ENCODE results near the gene GAPDH. TPM values are rescaled to one million over a fixed set of nuclear protein-coding genes. Genes with fewer than 3 reads are reported as not detected.

GAPDH gene
- polyA plus RNA-seq, 4 donors, result 1,811 to 2,323 (median 1,879) TPM

Other genes starting within 250 kb of the GAPDH start
- gene PLEKHG6, start 223.8 kb upstream of the GAPDH start, polyA plus RNA-seq (ENCODE audit: insufficient read length in 4 of 4), result 1 to 10 TPM; 2.3 to 6.2 (median 4.0) TPM
- 100 to 1,000 TPM; 103 to 118 (median 108) TPM for gene TNFRSF1A, start 192.4 kb upstream of the GAPDH start, polyA plus RNA-seq (ENCODE audit: insufficient read length in 4 of 4)
- 10 to 100 TPM; 67.9 to 79.4 (median 70.4) TPM for gene SCNN1A, start 159.0 kb upstream of the GAPDH start, polyA plus RNA-seq (ENCODE audit: insufficient read length in 4 of 4)
- gene LTBR, start 150.4 kb upstream of the GAPDH start, polyA plus RNA-seq (ENCODE audit: insufficient read length in 4 of 4), result 10 to 100 TPM; 60.4 to 64.9 (median 61.6) TPM
- gene CD27, start 89.6 kb upstream of the GAPDH start, polyA plus RNA-seq (ENCODE audit: insufficient read length in 4 of 4), result 1 to 10 TPM in 2 of 4 donors, under 1 TPM in 2; 0.62 to 1.3 (median 1.00) TPM
- gene TAPBPL, start 82.5 kb upstream of the GAPDH start, polyA plus RNA-seq (ENCODE audit: insufficient read length in 4 of 4), result 10 to 100 TPM; 16.1 to 19.8 (median 18.7) TPM
- 10 to 100 TPM in 2 of 4 donors, 1 to 10 TPM in 2; 8.0 to 11.6 (median 10.1) TPM for gene VAMP1, start 63.8 kb upstream of the GAPDH start, polyA plus RNA-seq (ENCODE audit: insufficient read length in 4 of 4)
- gene MRPL51, start 41.3 kb upstream of the GAPDH start, polyA plus RNA-seq (ENCODE audit: insufficient read length in 4 of 4), result 100 to 1,000 TPM; 179 to 191 (median 185) TPM
- gene NCAPD2, start 40.4 kb upstream of the GAPDH start, polyA plus RNA-seq (ENCODE audit: insufficient read length in 4 of 4), result 10 to 100 TPM; 57.5 to 62.5 (median 59.9) TPM
- gene IFFO1, start 21.5 kb downstream of the GAPDH start, polyA plus RNA-seq (ENCODE audit: insufficient read length in 4 of 4), result 10 to 100 TPM; 12.1 to 16.5 (median 14.0) TPM
- 10 to 100 TPM; 22.8 to 26.9 (median 23.9) TPM for gene NOP2, start 33.8 kb downstream of the GAPDH start, polyA plus RNA-seq (ENCODE audit: insufficient read length in 4 of 4)
- 100 to 1,000 TPM; 267 to 304 (median 280) TPM for gene CHD4, start 72.9 kb downstream of the GAPDH start, polyA plus RNA-seq (ENCODE audit: insufficient read length in 4 of 4)
- gene LPAR5, start 101.4 kb downstream of the GAPDH start, polyA plus RNA-seq (ENCODE audit: insufficient read length in 4 of 4), result 1 to 10 TPM; 1.0 to 1.8 (median 1.4) TPM
- 1 to 10 TPM; 4.2 to 6.9 (median 5.6) TPM for gene ACRBP, start 112.9 kb downstream of the GAPDH start, polyA plus RNA-seq (ENCODE audit: insufficient read length in 4 of 4)
- gene ING4, start 128.6 kb downstream of the GAPDH start, polyA plus RNA-seq (ENCODE audit: insufficient read length in 4 of 4), result 100 to 1,000 TPM; 117 to 136 (median 120) TPM
- 10 to 100 TPM; 75.9 to 87.8 (median 84.9) TPM for gene ZNF384, start 154.9 kb downstream of the GAPDH start, polyA plus RNA-seq (ENCODE audit: insufficient read length in 4 of 4)
- 10 to 100 TPM; 11.2 to 16.7 (median 11.3) TPM for gene PIANP, start 166.3 kb downstream of the GAPDH start, polyA plus RNA-seq (ENCODE audit: insufficient read length in 4 of 4)
- 10 to 100 TPM; 66.4 to 74.5 (median 69.6) TPM for gene COPS7A, start 189.5 kb downstream of the GAPDH start, polyA plus RNA-seq (ENCODE audit: insufficient read length in 4 of 4)
- 100 to 1,000 TPM; 205 to 257 (median 211) TPM for gene MLF2, start 218.6 kb downstream of the GAPDH start, polyA plus RNA-seq (ENCODE audit: insufficient read length in 4 of 4)
- gene PTMS, start 231.8 kb downstream of the GAPDH start, polyA plus RNA-seq (ENCODE audit: insufficient read length in 4 of 4), result 100 to 1,000 TPM; 540 to 611 (median 577) TPM
- gene LAG3, start 238.0 kb downstream of the GAPDH start, polyA plus RNA-seq (ENCODE audit: insufficient read length in 4 of 4), result 1 to 10 TPM; 1.6 to 1.9 (median 1.7) TPM